ENCODE results near the gene ABCB4.
"Not testable (repeated sequence)": the region's sequence is repeated elsewhere in the genome, so short reads cannot be mapped to it uniquely, and the experiment has no call there.

The ABCB4 gene

GRCh38 chr7:87474533-87475358 lies 734 bp downstream of the ABCB4 start:
- peak; percentile 93 for DNase-seq

GRCh38 chr7:87473986-87474385 lies 1.5 kb downstream of the ABCB4 start:
- peak; percentile 63 for DNase-seq

GRCh38 chr7:87473192-87473591 lies 2.3 kb downstream of the ABCB4 start:
- no peak for DNase-seq

GRCh38 chr7:87471473-87471872 lies 4.0 kb downstream of the ABCB4 start:
- no peak for DNase-seq

GRCh38 chr7:87469204-87469603 lies 6.3 kb downstream of the ABCB4 start:
- DNase-seq: not testable (repeated sequence)

GRCh38 chr7:87465534-87465880 lies 10.0 kb downstream of the ABCB4 start:
- not testable (repeated sequence) for DNase-seq

- DNase-seq: not testable (repeated sequence)
Observed at GRCh38 chr7:87464830-87465533, 10.5 kb downstream of the ABCB4 start.

- DNase-seq: no peak
Observed at GRCh38 chr7:87463982-87464381, 11.5 kb downstream of the ABCB4 start.

- not testable (repeated sequence) for DNase-seq
Observed at GRCh38 chr7:87460444-87460843, 15.0 kb downstream of the ABCB4 start.

- no peak for DNase-seq
Observed at GRCh38 chr7:87459941-87460340, 15.5 kb downstream of the ABCB4 start.

- no peak for DNase-seq
Observed at GRCh38 chr7:87458148-87458547, 17.3 kb downstream of the ABCB4 start.

GRCh38 chr7:87456247-87456646 lies 19.2 kb downstream of the ABCB4 start:
- no peak for DNase-seq

GRCh38 chr7:87452279-87452678 lies 23.2 kb downstream of the ABCB4 start:
- DNase-seq: no peak

- no peak for DNase-seq
Observed at GRCh38 chr7:87451187-87451586, 24.3 kb downstream of the ABCB4 start.

GRCh38 chr7:87450706-87451105 lies 24.8 kb downstream of the ABCB4 start:
- no peak for DNase-seq

- no peak for DNase-seq
Observed at GRCh38 chr7:87448388-87448787, 27.1 kb downstream of the ABCB4 start.

- DNase-seq: no peak
Observed at GRCh38 chr7:87447116-87447635, 28.3 kb downstream of the ABCB4 start.

GRCh38 chr7:87445897-87446296 lies 29.6 kb downstream of the ABCB4 start:
- peak; percentile 23 for DNase-seq

GRCh38 chr7:87435546-87435945 lies 39.9 kb downstream of the ABCB4 start:
- no peak for DNase-seq

- DNase-seq: no peak
Observed at GRCh38 chr7:87432536-87432935, 42.9 kb downstream of the ABCB4 start.

GRCh38 chr7:87427288-87427687 lies 48.2 kb downstream of the ABCB4 start:
- no peak for DNase-seq

GRCh38 chr7:87426160-87426559 lies 49.3 kb downstream of the ABCB4 start:
- DNase-seq: no peak

- no peak for DNase-seq
Observed at GRCh38 chr7:87424075-87424474, 51.4 kb downstream of the ABCB4 start.

GRCh38 chr7:87420173-87420572 lies 55.3 kb downstream of the ABCB4 start:
- DNase-seq: no peak
